IPS-11a (cell line): Measurements from ENCODE around the gene ETS2.
"Not testable (repeated sequence)": the region's sequence is repeated elsewhere in the genome, so short reads cannot be mapped to it uniquely, and the experiment has no call there.

Experiments
- H3K4me3 ChIP-seq: one replicate; pipeline ENCODE4 v1.5.1; 2013; ENCODE audit warnings: low read depth, low read length, control low read depth

ETS2 gene

GRCh38 chr21:38834725-38835124, 29.0 kb downstream of the ETS2 start:
- H3K4me3 ChIP-seq = no peak overlapping the region

- H3K4me3 ChIP-seq = no peak overlapping the region
Measured at GRCh38 chr21:38837806-38838461, 32.2 kb downstream of the ETS2 start.

- no peak overlapping the region for H3K4me3 ChIP-seq
Measured at GRCh38 chr21:38838598-38839327, 33.0 kb downstream of the ETS2 start.

GRCh38 chr21:38839328-38840286, 33.9 kb downstream of the ETS2 start:
- H3K4me3 ChIP-seq = no peak overlapping the region

GRCh38 chr21:38840456-38841300, 34.9 kb downstream of the ETS2 start:
- H3K4me3 ChIP-seq = no peak overlapping the region

- H3K4me3 ChIP-seq = no peak overlapping the region
Measured at GRCh38 chr21:38841472-38841871, 35.7 kb downstream of the ETS2 start.

- H3K4me3 ChIP-seq = no peak overlapping the region
Measured at GRCh38 chr21:38842079-38842478, 36.4 kb downstream of the ETS2 start.

GRCh38 chr21:38843379-38843778, 37.6 kb downstream of the ETS2 start:
- H3K4me3 ChIP-seq = no peak overlapping the region

- H3K4me3 ChIP-seq = no peak overlapping the region
Measured at GRCh38 chr21:38843806-38844503, 38.2 kb downstream of the ETS2 start.

- not testable (repeated sequence) for H3K4me3 ChIP-seq
Measured at GRCh38 chr21:38845374-38845773, 39.6 kb downstream of the ETS2 start.

GRCh38 chr21:38847556-38847955, 41.8 kb downstream of the ETS2 start:
- H3K4me3 ChIP-seq = no peak overlapping the region

GRCh38 chr21:38848187-38848609, 42.5 kb downstream of the ETS2 start:
- H3K4me3 ChIP-seq = no peak overlapping the region

GRCh38 chr21:38849776-38850175, 44.0 kb downstream of the ETS2 start:
- H3K4me3 ChIP-seq = no peak overlapping the region

- H3K4me3 ChIP-seq = no peak overlapping the region
Measured at GRCh38 chr21:38850277-38850951, 44.7 kb downstream of the ETS2 start.

- H3K4me3 ChIP-seq = no peak overlapping the region
Measured at GRCh38 chr21:38851101-38851500, 45.4 kb downstream of the ETS2 start.

GRCh38 chr21:38852278-38852677, 46.5 kb downstream of the ETS2 start:
- H3K4me3 ChIP-seq = no peak overlapping the region

GRCh38 chr21:38852708-38853107, 47.0 kb downstream of the ETS2 start:
- no peak overlapping the region for H3K4me3 ChIP-seq

GRCh38 chr21:38853421-38853919, 47.7 kb downstream of the ETS2 start:
- no peak overlapping the region for H3K4me3 ChIP-seq

GRCh38 chr21:38857152-38857825, 51.6 kb downstream of the ETS2 start:
- H3K4me3 ChIP-seq = no peak overlapping the region
